ENCODE results near the gene TEP1. TPM values are rescaled to one million over a fixed set of nuclear protein-coding genes. Genes with fewer than 3 reads are reported as not detected.

TEP1 gene
- total and polyA plus RNA-seq, 2 of the 13 experiments (the other 11 are each of a cell fraction or from before 2014, with no cell fraction given), result 11.0 to 12.8 TPM

- TF ChIP-seq, protein P1, sequence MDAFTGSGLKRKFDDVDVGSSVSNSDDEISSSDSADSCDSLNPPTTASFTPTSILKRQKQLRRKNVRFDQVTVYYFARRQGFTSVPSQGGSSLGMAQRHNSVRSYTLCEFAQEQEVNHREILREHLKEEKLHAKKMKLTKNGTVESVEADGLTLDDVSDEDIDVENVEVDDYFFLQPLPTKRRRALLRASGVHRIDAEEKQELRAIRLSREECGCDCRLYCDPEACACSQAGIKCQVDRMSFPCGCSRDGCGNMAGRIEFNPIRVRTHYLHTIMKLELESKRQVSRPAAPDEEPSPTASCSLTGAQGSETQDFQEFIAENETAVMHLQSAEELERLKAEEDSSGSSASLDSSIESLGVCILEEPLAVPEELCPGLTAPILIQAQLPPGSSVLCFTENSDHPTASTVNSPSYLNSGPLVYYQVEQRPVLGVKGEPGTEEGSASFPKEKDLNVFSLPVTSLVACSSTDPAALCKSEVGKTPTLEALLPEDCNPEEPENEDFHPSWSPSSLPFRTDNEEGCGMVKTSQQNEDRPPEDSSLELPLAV (CRISPR knock-in tag; conservative IDR thresholded peaks at IDR 0.05; ENCODE audit: low read depth), result no peak
- TF ChIP-seq HMGXB4 (CRISPR knock-in tag; IDR thresholded peaks at IDR 0.05; ENCODE audit: borderline replicate concordance in 1 of 2, low read depth in 1 of 2), result peak; percentile 85 to 94; a peak in 3 of 4 replicates
- TF ChIP-seq MBD4 (IDR thresholded peaks at IDR 0.05; ENCODE audit: borderline replicate concordance, low read length), result no peak
- TF ChIP-seq THRA (CRISPR knock-in tag; IDR thresholded peaks at IDR 0.05; ENCODE audit: borderline replicate concordance), result no peak; the same call in 1 of the 2 replicates
- TF ChIP-seq, protein P2, sequence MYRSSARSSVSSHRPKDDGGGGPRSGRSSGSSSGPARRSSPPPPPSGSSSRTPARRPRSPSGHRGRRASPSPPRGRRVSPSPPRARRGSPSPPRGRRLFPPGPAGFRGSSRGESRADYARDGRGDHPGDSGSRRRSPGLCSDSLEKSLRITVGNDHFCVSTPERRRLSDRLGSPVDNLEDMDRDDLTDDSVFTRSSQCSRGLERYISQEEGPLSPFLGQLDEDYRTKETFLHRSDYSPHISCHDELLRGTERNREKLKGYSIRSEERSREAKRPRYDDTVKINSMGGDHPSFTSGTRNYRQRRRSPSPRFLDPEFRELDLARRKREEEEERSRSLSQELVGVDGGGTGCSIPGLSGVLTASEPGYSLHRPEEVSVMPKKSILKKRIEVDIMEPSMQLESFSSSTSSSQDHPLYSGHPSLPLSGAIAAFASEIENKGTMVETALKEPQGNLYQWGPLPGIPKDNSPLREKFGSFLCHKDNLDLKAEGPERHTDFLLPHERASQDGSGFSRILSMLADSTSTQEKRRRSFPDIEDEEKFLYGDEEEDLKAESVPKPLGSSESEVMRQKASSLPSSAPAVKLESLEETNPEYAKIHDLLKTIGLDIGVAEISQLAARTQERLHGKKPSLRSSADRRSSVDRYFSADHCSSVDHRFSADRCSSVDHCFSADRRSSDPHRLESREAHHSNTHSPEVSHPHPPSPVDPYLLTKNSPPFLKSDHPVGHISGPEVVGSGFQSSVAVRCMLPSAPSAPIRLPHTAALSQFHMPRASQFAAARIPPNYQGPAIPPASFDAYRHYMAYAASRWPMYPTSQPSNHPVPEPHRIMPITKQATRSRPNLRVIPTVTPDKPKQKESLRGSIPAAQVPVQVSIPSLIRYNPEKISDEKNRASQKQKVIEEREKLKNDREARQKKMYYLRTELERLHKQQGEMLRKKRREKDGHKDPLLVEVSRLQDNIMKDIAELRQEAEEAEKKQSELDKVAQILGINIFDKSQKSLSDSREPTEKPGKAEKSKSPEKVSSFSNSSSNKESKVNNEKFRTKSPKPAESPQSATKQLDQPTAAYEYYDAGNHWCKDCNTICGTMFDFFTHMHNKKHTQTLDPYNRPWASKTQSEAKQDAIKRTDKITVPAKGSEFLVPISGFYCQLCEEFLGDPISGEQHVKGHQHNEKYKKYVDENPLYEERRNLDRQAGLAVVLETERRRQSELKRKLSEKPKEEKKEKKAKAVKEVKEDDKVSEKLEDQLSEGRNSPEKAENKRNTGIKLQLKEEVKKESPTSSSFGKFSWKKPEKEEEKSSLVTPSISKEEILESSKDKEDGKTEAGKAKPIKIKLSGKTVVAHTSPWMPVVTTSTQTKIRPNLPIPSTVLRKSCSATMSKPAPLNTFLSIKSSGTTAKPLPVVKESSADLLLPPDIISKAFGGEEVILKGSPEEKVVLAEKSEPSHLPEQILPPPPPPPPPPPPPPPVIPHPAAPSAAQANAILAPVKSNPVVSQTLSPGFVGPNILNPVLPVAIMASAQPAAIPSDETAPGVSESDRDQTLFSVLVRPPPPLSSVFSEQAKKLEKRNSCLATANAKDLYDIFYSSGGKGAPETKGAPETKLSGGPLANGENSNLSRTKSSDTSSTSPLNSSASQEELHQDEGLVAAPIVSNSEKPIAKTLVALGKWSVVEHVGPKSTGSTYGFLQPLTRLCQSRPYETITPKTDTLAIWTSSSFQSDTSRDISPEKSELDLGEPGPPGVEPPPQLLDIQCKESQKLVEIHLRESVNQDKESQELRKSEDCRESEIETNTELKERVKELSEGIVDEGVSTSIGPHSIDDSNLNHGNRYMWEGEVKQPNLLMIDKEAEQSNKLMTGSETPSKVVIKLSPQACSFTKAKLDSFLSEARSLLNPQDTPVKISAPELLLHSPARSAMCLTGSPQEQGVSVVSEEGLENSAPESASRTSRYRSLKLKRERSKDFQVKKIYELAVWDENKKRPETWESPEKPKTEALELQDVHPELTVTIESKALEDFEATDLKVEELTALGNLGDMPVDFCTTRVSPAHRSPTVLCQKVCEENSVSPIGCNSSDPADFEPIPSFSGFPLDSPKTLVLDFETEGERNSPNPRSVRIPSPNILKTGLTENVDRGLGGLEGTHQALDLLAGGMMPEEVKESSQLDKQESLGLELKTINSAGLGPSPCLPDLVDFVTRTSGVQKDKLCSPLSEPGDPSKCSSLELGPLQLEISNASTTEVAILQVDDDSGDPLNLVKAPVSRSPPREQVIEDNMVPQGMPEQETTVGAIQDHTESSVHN (CRISPR knock-in tag; IDR thresholded peaks at IDR 0.05), result no peak
- TF ChIP-seq ZNF143 (CRISPR knock-in tag; IDR thresholded peaks at IDR 0.05), result 0 out of 2 replicates have a peak, but pooled peaks have one; percentile 22
- TF ChIP-seq ZNF704 (CRISPR knock-in tag; IDR thresholded peaks at IDR 0.05; ENCODE audit: borderline replicate concordance), result peak; percentile 89; the same call in 1 of the 2 replicates
- TF ChIP-seq TFAP4 (IDR thresholded peaks at IDR 0.05; ENCODE audit: borderline replicate concordance, low read depth), result peak; percentile 87; the same call in 1 of the 2 replicates
These were observed at the start of gene TEP1 (continued) for GRCh38 chr14:20412876-20413743.
